Breast epithelium (tissue), 4 donors: ENCODE results near the gene LCAT. TPM values are rescaled to one million over a fixed set of nuclear protein-coding genes. Genes with fewer than 3 reads are reported as not detected.

Source experiments
- DNase-seq, 2 donors: peaks; one replicate each; pipeline ENCODE4 v3.0.0-alpha.2; 2019; ENCODE audit warnings: low spot score in 2 of 2
- H3K27ac ChIP-seq, 2 donors: fragments of 200-600 bp; sonication (generic) in 1 of 2; one replicate each; pipeline ENCODE4 v1.5.1; 2016 to 2019; ENCODE audit warnings: mild to moderate bottlenecking in 1 of 2
- H3K27me3 ChIP-seq, 2 donors: fragments of 200-600 bp; sonication (generic) in 1 of 2; one replicate each; pipeline versions ENCODE4 v1.5.1 to v1.6.0; 2017 to 2019; ENCODE audit warnings: control low read depth in 1 of 2, mild to moderate bottlenecking in 1 of 2
- H3K36me3 ChIP-seq: fragments of 200-600 bp; one replicate; pipeline ENCODE4 v1.5.1; 2019
- H3K4me1 ChIP-seq, 2 donors: fragments of 200-600 bp; sonication (generic); one replicate each; pipeline ENCODE4 v1.5.1; 2016 to 2019; ENCODE audit warnings: control low read depth in 1 of 2
- H3K4me3 ChIP-seq, 3 donors: fragments of 200-600 bp; sonication (generic); 1 replicate in 2 of 3; 2 replicates in 1 of 3; pipeline ENCODE4 v1.5.1; 2016 to 2019; ENCODE audit warnings: mild to moderate bottlenecking in 3 of 3, moderate library complexity in 2 of 3
- H3K9me3 ChIP-seq, 2 donors: fragments of 200-600 bp; sonication (generic) in 1 of 2; one replicate each; pipeline ENCODE4 v1.5.1; 2016 to 2019; ENCODE audit warnings: control low read depth in 1 of 2
- POLR2A ChIP-seq: fragments of 450-650 bp; IDR thresholded peaks from one replicate; pipeline ENCODE4 v1.6.1; 2016; ENCODE audit warnings: antibody characterized with exemption, mild to moderate bottlenecking, moderate library complexity
- POLR2AphosphoS5 ChIP-seq, 3 donors: sonication (generic); formaldehyde crosslinking; IDR thresholded peaks; one replicate each; pipeline ENCODE4 v1.6.1; 2017; ENCODE audit warnings: antibody characterized with exemption in 3 of 3
- intact Hi-C: fragments of 100-400 bp; cut with DNase I; formaldehyde crosslinking; loops from one replicate; pipeline ENCODE4 v1.15.1; 2023; ENCODE audit warnings: low total_unique reads
- total RNA-seq, 3 donors: library from RNA; depleted of rRNA; stranded (reverse); fragments of >200 nt; gene quantifications; one replicate each; pipeline ENCODE4 v1.1.0, GENCODE V29; 2016
- TF ChIP-seq, protein P1 (sequence below), 3 donors: fragments of 450-650 bp; IDR thresholded peaks; one replicate each; pipeline ENCODE4 v1.5.1; 2016 to 2017; ENCODE audit warnings: antibody characterized with exemption in 3 of 3, mild to moderate bottlenecking in 3 of 3, moderate library complexity in 3 of 3

The LCAT gene
- total RNA-seq, 3 donors from 2014 or later, result 11.8 to 18.6 (median 15.4) TPM

DNA sequence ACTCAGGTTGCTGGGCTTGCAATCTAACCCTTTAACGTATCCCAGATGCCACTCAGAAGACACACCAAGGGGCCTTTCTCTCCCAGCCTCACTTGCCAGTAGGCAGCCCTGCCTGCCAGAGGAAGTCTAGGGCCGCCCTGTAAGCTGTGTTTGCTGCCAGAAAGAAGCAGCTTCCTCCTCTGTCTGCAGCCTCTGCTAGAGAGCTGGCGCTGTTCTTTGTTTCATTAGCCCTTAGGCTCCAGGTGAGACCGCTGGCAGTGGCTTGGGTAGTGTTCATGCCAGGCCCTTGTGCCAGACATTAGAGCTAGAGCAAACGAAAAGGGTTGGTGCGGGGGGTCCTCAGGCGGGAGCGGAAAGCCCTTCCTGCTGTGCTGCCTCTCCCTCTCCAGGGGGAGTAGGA lies 21.2 kb downstream of the LCAT start:
- peak overlapping the region; percentile 43 to 85 for H3K27ac ChIP-seq
- H3K4me3 ChIP-seq, result no peak overlapping the region
- H3K27me3 ChIP-seq, result no peaks in the 10 kb centered on the region
- DNase-seq, result peak; percentile 70 to 75
- intact Hi-C loops, result loop anchor here (10.0 kb wide), 1 partner anchor 388 kb away; no protein-coding TSS in a partner anchor
- H3K9me3 ChIP-seq, result no peaks in the 10 kb centered on the region
- H3K36me3 ChIP-seq, result no peaks in the 10 kb centered on the region
- peaks cover 0 to 8% of the 10 kb centered on the region in 2 donors for H3K4me1 ChIP-seq
- TF ChIP-seq, protein P1, sequence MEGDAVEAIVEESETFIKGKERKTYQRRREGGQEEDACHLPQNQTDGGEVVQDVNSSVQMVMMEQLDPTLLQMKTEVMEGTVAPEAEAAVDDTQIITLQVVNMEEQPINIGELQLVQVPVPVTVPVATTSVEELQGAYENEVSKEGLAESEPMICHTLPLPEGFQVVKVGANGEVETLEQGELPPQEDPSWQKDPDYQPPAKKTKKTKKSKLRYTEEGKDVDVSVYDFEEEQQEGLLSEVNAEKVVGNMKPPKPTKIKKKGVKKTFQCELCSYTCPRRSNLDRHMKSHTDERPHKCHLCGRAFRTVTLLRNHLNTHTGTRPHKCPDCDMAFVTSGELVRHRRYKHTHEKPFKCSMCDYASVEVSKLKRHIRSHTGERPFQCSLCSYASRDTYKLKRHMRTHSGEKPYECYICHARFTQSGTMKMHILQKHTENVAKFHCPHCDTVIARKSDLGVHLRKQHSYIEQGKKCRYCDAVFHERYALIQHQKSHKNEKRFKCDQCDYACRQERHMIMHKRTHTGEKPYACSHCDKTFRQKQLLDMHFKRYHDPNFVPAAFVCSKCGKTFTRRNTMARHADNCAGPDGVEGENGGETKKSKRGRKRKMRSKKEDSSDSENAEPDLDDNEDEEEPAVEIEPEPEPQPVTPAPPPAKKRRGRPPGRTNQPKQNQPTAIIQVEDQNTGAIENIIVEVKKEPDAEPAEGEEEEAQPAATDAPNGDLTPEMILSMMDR (IDR thresholded peaks at IDR 0.05), result no peak
- peak in 1 of 3 donors; percentile 25 for TF ChIP-seq POLR2AphosphoS5 (IDR thresholded peaks at IDR 0.05)

DNA sequence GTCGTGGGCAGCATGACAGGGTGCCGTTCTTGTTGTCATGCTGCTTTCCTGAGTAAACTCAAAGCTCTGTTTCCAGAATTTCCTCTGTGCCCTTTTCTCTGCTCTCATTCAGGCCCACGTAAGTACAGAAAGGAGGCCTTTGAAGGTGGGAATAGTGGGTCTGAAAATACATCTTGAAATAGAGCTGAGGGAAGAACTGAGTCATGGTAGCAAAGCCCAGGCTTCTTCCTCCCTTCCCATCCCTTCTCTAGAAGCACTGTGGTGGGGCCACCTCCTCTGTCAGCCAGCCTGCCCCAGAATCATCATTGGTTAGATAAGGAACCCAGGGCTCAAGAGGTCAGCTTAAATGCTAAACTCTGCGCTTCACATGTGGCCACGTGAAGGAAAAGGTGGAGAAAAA lies 21.7 kb downstream of the LCAT start:
- Histone ChIP-seq H3K4me1 (peaks cover 0 to 8% of the 10 kb centered on the region in 2 donors), H3K36me3 (no peaks in the 10 kb centered on the region), H3K4me3 (no peak overlapping the region), H3K9me3 (no peaks in the 10 kb centered on the region), H3K27me3 (no peaks in the 10 kb centered on the region), H3K27ac (peak overlapping the region; percentile 43 to 85)
- TF ChIP-seq POLR2A, result no peak
- no peak for TF ChIP-seq POLR2AphosphoS5 (IDR thresholded peaks at IDR 0.05)
- TF ChIP-seq, protein P1 (IDR thresholded peaks at IDR 0.05), result no peak
- no peak for DNase-seq
- intact Hi-C loops, result loop anchor here (10.0 kb wide), 1 partner anchor 387 kb away; no protein-coding TSS in a partner anchor

DNA sequence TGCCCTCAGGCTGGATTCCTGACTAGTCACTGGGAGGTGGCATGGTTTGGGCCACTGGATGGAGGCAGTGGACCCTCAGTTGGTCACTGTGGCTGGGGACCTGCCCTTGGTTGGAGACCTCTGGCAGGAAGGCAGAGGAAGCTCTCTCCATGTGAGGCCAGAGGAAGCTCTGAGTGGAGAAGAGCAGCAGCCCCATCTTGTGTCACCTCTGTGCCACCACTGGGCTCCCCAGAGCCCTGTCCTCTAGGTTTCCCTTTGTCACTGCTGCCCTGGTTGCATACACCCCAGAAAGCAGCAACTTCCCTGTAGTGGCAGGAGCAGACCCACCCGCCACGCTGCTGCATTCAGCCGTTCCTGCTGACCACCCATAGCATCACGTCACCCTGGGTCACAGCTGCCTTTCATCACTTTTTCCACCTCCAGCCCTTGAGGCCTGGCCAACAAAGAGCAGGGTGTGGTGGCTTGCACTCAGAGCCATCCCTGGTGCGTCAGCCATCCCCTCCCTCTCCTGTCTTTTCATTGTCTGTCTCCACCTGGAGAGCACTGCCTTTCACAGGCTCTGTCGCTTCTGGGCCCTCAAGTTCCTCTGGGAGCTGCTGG lies 24.2 kb downstream of the LCAT start:
- TF ChIP-seq POLR2AphosphoS5 (IDR thresholded peaks at IDR 0.05), result no peak
- no peak for TF ChIP-seq POLR2A
- TF ChIP-seq, protein P1 (IDR thresholded peaks at IDR 0.05), result no peak
- intact Hi-C loops, result loop anchor here (10.0 kb wide), 1 partner anchor 385 kb away; no protein-coding TSS in a partner anchor
- Histone ChIP-seq H3K36me3 (no peaks in the 10 kb centered on the region), H3K27me3 (no peaks in the 10 kb centered on the region), H3K9me3 (no peaks in the 10 kb centered on the region), H3K27ac (no peak overlapping the region), H3K4me1 (peaks cover 0 to 8% of the 10 kb centered on the region in 2 donors), H3K4me3 (no peak overlapping the region)
- DNase-seq, result no peak

DNA sequence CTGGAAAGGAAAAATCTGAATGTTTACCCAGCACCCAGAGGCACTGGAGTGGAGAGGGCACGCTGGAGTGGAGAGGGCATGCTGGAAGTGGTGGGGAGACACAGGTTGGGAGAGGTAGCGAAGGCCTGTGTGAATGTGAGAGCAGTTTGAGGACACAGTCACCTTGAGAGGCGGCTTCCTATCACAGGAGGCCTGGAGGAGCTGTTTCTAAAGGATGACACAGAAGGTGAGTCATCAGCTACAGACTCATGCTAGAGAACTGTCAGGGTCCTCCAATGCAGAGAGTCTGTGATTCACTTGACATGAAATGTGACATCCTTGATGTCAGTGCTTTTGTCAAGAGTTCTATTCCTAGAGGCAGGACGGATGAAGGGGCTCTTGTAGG lies 26.1 kb downstream of the LCAT start:
- Histone ChIP-seq H3K27ac (peak overlapping the region in 1 of 2 donors; percentile 4), H3K4me3 (no peak overlapping the region), H3K9me3 (no peaks in the 10 kb centered on the region), H3K36me3 (no peaks in the 10 kb centered on the region), H3K4me1 (no peaks in the 10 kb centered on the region), H3K27me3 (no peaks in the 10 kb centered on the region)
- intact Hi-C loops, result no loop called here
- no peak for DNase-seq
- no peak for TF ChIP-seq POLR2A
- TF ChIP-seq, protein P1 (IDR thresholded peaks at IDR 0.05), result no peak
- TF ChIP-seq POLR2AphosphoS5 (IDR thresholded peaks at IDR 0.05), result no peak

DNA sequence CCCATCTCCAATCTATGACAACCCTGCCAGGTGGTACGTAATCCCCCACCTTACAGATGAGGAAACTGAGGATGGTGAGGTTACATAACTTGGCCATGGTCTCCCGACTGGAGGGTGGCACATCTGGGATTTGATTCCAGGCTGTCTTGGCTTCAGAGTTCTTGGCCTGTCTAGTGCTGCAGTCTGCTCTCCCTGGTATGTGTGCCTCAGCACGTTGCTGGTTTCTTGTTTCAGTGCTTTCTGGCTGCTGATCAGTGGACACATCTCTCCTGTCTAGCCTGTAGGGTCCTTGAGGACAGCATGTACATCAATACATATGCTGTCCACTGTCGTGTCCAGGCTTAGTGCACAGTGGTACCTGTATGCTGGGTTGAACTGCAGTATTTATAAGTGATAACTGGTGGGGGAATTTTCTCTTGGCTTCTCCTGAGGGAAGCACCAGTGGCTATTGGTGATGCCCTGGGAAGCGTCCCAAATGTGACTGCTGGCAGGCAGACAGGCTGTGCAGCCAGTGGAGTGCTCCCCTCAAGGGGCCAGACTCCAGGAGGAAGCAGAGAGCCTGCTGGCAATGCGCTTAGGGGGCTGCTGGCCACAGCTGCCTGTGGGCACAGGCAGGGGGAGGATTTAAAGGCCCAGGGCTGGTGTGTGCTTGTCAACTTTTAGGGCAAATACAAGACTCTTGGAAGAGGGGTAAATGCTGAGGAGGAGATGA lies 26.6 kb downstream of the LCAT start:
- TF ChIP-seq POLR2AphosphoS5 (IDR thresholded peaks at IDR 0.05) (no peak), POLR2A (no peak)
- TF ChIP-seq, protein P1 (IDR thresholded peaks at IDR 0.05), result no peak
- Histone ChIP-seq H3K27me3 (no peaks in the 10 kb centered on the region), H3K36me3 (no peaks in the 10 kb centered on the region), H3K9me3 (no peaks in the 10 kb centered on the region), H3K4me3 (no peak overlapping the region), H3K27ac (peak overlapping the region in 1 of 2 donors; percentile 4), H3K4me1 (no peaks in the 10 kb centered on the region)
- no peak for DNase-seq
- intact Hi-C loops, result no loop called here
